ENCODE data around the gene FTH1.

Gene FTH1

GRCh38 chr11:61978703-61979661 is 11.5 kb upstream of the FTH1 start:
- DNase-seq (ENCODE audit: low spot score), result no peak
- no peaks in the 10 kb centered on the region for H3K27me3 ChIP-seq (ENCODE audit: insufficient read depth, poor library complexity, severe bottlenecking)
- H3K36me3 ChIP-seq (ENCODE audit: low read depth), result no peaks in the 10 kb centered on the region
- no peak overlapping the region for H3K27ac ChIP-seq (ENCODE audit: poor library complexity, severe bottlenecking)
- ATAC-seq (ENCODE audit: low read depth), result no peak
- no peak overlapping the region for H3K4me3 ChIP-seq (ENCODE audit: severe bottlenecking)
- H3K4me1 ChIP-seq (ENCODE audit: insufficient read depth, poor library complexity, severe bottlenecking), result peaks cover 14% of the 10 kb centered on the region
- no peak for TF ChIP-seq CTCF (IDR thresholded peaks at IDR 0.05; ENCODE audit: poor library complexity, severe bottlenecking)
- H3K9me3 ChIP-seq (ENCODE audit: severe bottlenecking), result no peaks in the 10 kb centered on the region

DNA sequence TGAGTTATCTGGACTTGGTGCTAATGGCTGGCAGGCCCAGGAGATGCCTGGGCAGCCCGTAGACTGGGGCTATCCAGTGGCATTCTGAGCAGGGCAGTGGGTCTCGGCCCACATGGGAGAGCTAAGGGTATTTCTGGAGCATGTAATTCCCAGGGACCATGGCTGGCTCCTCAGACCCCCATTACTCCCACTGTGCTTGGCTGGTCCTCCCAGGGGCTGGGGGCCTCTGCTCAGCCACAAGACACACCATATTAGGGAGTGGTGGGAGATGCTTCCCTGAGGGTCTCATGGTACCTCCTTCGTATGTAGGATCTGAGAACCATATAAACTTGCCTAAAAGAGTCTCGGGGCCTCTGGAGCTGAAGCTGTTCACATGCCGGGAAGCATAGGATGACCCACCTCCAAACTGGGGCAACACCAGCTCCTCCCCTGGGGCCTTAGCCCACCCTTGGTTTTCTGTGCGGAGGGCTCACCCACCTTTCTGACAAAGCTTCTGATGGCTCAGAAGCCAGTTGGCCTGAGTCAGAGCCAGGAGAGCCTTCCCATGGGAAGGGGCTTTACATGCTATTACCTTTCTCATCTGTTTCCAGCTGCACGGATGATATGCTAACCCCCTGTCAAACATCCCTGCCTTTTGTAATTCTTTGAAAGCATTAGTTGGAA is 9.5 kb upstream of the FTH1 start:
- ATAC-seq (ENCODE audit: low read depth) (no peak), DNase-seq (ENCODE audit: low spot score) (no peak)
- Histone ChIP-seq H3K4me3 (ENCODE audit: severe bottlenecking) (no peak overlapping the region), H3K27ac (ENCODE audit: poor library complexity, severe bottlenecking) (no peak overlapping the region), H3K36me3 (ENCODE audit: low read depth) (no peaks in the 10 kb centered on the region), H3K4me1 (ENCODE audit: insufficient read depth, poor library complexity, severe bottlenecking) (peaks cover 34% of the 10 kb centered on the region), H3K27me3 (ENCODE audit: insufficient read depth, poor library complexity, severe bottlenecking) (no peaks in the 10 kb centered on the region), H3K9me3 (ENCODE audit: severe bottlenecking) (no peaks in the 10 kb centered on the region)
- no peak for TF ChIP-seq CTCF (IDR thresholded peaks at IDR 0.05; ENCODE audit: poor library complexity, severe bottlenecking)

DNA sequence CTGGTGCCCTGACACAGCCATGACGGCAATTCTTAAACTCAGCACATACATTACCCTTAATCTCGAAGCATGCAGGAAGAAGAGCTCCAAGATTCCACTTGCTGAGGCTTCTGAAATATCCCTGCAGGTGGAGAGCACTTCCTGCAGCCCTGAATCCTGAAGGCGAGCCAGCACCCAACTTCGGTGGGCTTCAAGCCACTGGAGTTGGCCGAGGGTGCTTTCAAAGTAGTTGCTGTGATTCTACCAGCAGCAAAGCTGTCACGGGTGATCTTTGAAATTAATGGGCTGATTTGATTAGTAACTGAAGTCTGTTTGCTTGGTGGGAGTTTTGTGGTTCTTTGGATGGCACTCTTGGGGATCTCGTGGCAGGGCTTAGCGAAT is 9.0 kb upstream of the FTH1 start:
- Histone ChIP-seq H3K36me3 (ENCODE audit: low read depth) (no peaks in the 10 kb centered on the region), H3K27ac (ENCODE audit: poor library complexity, severe bottlenecking) (no peak overlapping the region), H3K9me3 (ENCODE audit: severe bottlenecking) (no peaks in the 10 kb centered on the region), H3K4me3 (ENCODE audit: severe bottlenecking) (no peak overlapping the region), H3K27me3 (ENCODE audit: insufficient read depth, poor library complexity, severe bottlenecking) (no peaks in the 10 kb centered on the region), H3K4me1 (ENCODE audit: insufficient read depth, poor library complexity, severe bottlenecking) (peaks cover 33% of the 10 kb centered on the region)
- no peak for DNase-seq (ENCODE audit: low spot score)
- ATAC-seq (ENCODE audit: low read depth), result no peak
- no peak for TF ChIP-seq CTCF (IDR thresholded peaks at IDR 0.05; ENCODE audit: poor library complexity, severe bottlenecking)

DNA sequence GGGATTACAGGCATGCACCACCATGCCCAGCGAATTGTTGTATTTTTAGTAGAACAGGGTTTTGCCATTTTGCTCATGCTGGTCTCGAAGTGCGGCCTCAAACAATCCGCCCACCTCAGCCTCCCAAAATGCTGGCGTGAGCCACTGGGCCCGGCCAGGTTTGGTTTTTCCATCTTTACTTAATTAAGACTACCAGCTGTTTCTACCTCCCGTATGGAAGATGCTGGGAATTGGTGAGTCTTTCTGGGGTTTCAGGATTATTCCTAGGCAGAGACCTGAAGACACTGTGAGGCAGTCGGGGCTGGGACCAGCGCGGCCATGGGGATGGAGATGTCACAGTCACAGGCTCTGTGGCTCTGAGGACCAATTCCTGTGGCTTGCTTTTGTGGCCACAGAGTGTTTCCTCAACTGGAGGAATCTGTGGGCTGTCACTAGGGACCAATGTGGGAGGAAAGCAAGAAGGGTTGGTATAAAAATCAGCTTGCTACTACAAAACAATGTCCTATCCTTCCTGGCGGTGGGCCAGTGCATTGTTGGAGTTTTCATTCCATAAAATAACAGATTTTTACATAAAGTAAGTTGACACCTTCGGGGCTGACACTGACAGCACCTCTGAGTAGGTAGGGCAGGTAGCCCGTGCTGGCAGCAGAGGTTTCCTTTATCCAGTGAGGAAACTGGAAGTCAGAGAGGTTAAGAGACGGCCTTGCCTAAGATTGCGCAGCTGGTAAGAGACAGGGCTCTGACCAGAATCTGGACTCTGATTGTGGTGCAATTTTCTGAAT is 8.4 kb upstream of the FTH1 start:
- Histone ChIP-seq H3K27me3 (ENCODE audit: insufficient read depth, poor library complexity, severe bottlenecking) (no peaks in the 10 kb centered on the region), H3K4me1 (ENCODE audit: insufficient read depth, poor library complexity, severe bottlenecking) (peaks cover 33% of the 10 kb centered on the region), H3K4me3 (ENCODE audit: severe bottlenecking) (no peak overlapping the region), H3K9me3 (ENCODE audit: severe bottlenecking) (no peaks in the 10 kb centered on the region), H3K27ac (ENCODE audit: poor library complexity, severe bottlenecking) (peak overlapping the region; percentile 14), H3K36me3 (ENCODE audit: low read depth) (no peaks in the 10 kb centered on the region)
- no peak for DNase-seq (ENCODE audit: low spot score)
- ATAC-seq (ENCODE audit: low read depth), result no peak
- no peak for TF ChIP-seq CTCF (IDR thresholded peaks at IDR 0.05; ENCODE audit: poor library complexity, severe bottlenecking)
